ENCODE data around the gene TEX264.

- TF ChIP-seq, protein P1, sequence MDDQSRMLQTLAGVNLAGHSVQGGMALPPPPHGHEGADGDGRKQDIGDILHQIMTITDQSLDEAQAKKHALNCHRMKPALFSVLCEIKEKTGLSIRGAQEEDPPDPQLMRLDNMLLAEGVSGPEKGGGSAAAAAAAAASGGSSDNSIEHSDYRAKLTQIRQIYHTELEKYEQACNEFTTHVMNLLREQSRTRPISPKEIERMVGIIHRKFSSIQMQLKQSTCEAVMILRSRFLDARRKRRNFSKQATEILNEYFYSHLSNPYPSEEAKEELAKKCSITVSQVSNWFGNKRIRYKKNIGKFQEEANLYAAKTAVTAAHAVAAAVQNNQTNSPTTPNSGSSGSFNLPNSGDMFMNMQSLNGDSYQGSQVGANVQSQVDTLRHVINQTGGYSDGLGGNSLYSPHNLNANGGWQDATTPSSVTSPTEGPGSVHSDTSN (CRISPR knock-in tag; IDR thresholded peaks at IDR 0.05): no peak
- TF ChIP-seq ZNF677 (tag by site-specific recombination; IDR thresholded peaks at IDR 0.05) (no peak), ZNF707 (tag by site-specific recombination; IDR thresholded peaks at IDR 0.05) (no peak), ZNF2 (tag by site-specific recombination; IDR thresholded peaks at IDR 0.05) (no peak), TCF7L2 (IDR thresholded peaks at IDR 0.05; ENCODE audit: borderline replicate concordance, low read depth, low read length) (no peak), ZNF311 (tag by site-specific recombination; IDR thresholded peaks at IDR 0.05; ENCODE audit: borderline replicate concordance) (no peak), CTCF (tag by site-specific recombination; IDR thresholded peaks at IDR 0.05) (no peak)
These were observed 46.4 kb downstream of the TEX264 start for GRCh38 chr3:51717446-51717845.
